Measurements from ENCODE around the gene ADAM11.
A peak's percentile ranks its signal among the peaks of the same experiment; 100 is the strongest.

DNA sequence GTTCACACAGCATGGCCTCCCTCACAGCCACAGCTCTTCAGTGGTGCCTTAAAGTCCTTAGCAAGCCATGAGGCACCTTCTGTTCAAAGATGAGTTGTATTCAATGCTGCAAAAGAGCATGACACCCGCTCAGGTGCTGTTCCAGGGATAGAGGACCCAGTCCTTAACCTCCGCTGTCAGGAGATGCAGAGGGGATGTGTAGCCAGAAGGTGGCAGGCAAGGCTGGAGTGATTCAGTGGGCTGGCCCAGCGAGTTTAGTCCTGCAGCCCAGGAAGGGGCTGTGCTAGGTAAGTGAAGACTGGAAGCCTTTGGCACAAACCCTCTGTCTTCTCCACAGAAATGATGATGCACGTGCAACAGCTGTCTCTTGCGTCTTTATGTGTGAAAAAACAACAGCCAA is 25.0 kb upstream of the ADAM11 start:
- TF ChIP-seq, protein P1, sequence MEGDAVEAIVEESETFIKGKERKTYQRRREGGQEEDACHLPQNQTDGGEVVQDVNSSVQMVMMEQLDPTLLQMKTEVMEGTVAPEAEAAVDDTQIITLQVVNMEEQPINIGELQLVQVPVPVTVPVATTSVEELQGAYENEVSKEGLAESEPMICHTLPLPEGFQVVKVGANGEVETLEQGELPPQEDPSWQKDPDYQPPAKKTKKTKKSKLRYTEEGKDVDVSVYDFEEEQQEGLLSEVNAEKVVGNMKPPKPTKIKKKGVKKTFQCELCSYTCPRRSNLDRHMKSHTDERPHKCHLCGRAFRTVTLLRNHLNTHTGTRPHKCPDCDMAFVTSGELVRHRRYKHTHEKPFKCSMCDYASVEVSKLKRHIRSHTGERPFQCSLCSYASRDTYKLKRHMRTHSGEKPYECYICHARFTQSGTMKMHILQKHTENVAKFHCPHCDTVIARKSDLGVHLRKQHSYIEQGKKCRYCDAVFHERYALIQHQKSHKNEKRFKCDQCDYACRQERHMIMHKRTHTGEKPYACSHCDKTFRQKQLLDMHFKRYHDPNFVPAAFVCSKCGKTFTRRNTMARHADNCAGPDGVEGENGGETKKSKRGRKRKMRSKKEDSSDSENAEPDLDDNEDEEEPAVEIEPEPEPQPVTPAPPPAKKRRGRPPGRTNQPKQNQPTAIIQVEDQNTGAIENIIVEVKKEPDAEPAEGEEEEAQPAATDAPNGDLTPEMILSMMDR (IDR thresholded peaks at IDR 0.05) = peak; percentile 45
- TF ChIP-seq ZFX (IDR thresholded peaks at IDR 0.05; ENCODE audit: borderline replicate concordance) = no peak
